HEK293T (cell line): Measurements from ENCODE around the gene RAB5B.

Source experiments
- CTCF ChIA-PET: fragments of 350-600 bp; formaldehyde crosslinking; extraction: SDS; loops from one replicate; lab custom pipeline; 2021; ENCODE audit warnings: antibody characterized with exemption, inconsistent platforms; lab: Yijun Ruan, JAX
- POLR2A ChIA-PET: fragments of 350-600 bp; formaldehyde crosslinking; extraction: SDS; loops from one replicate; lab custom pipeline; 2020; ENCODE audit warnings: antibody characterized with exemption, inconsistent platforms; lab: Yijun Ruan, JAX
- DNase-seq: peaks from one replicate; pipeline ENCODE4 v3.0.0; 2012; ENCODE audit warnings: mixed read lengths; ENCODE audit errors: extremely low spot score
- ARNT ChIP-seq: fragments of 450-650 bp; IDR thresholded peaks from 2 replicates; pipeline ENCODE4 v1.6.1; 2017; ENCODE audit warnings: mild to moderate bottlenecking
- BHLHE40 ChIP-seq: fragments of 450-650 bp; IDR thresholded peaks from 2 replicates; pipeline ENCODE4 v1.6.1; 2016; ENCODE audit warnings: mild to moderate bottlenecking, moderate library complexity, borderline replicate concordance
- CTBP1 ChIP-seq: fragments of 450-650 bp; IDR thresholded peaks from 2 replicates; pipeline ENCODE4 v1.6.1; 2016; ENCODE audit warnings: borderline replicate concordance
- ELF4 ChIP-seq: fragments of 450-650 bp; IDR thresholded peaks from 2 replicates; pipeline ENCODE4 v1.6.1; 2017; ENCODE audit warnings: antibody characterized with exemption
- FOXA1 ChIP-seq: fragments of 450-650 bp; IDR thresholded peaks from 2 replicates; pipeline ENCODE4 v1.6.1; 2016; ENCODE audit warnings: mild to moderate bottlenecking
- FOXK2 ChIP-seq: fragments of 450-650 bp; IDR thresholded peaks from 2 replicates; pipeline ENCODE4 v1.6.1; 2016; ENCODE audit warnings: mild to moderate bottlenecking
- FOXM1 ChIP-seq: fragments of 450-650 bp; IDR thresholded peaks from 2 replicates; pipeline ENCODE4 v1.6.1; 2017; ENCODE audit warnings: mild to moderate bottlenecking, borderline replicate concordance
- HDGF ChIP-seq: fragments of 450-650 bp; IDR thresholded peaks from 2 replicates; pipeline ENCODE4 v1.6.1; 2017; ENCODE audit warnings: antibody characterized with exemption, borderline replicate concordance
- L3MBTL2 ChIP-seq: fragments of 450-650 bp; conservative IDR thresholded peaks from 2 replicates; pipeline ENCODE4 v1.6.1; 2016; ENCODE audit warnings: mild to moderate bottlenecking
- LEF1 ChIP-seq: fragments of 450-650 bp; IDR thresholded peaks from 2 replicates; pipeline ENCODE4 v1.6.1; 2017; ENCODE audit warnings: mild to moderate bottlenecking, borderline replicate concordance
- NFRKB ChIP-seq: fragments of 450-650 bp; IDR thresholded peaks from 2 replicates; pipeline ENCODE4 v1.6.1; 2016; ENCODE audit warnings: mild to moderate bottlenecking, moderate library complexity
- PKNOX1 ChIP-seq: fragments of 450-650 bp; IDR thresholded peaks from 2 replicates; pipeline ENCODE4 v1.6.1; 2016
- SP1 ChIP-seq: fragments of 450-650 bp; IDR thresholded peaks from 2 replicates; pipeline ENCODE4 v1.6.1; 2017
- SUZ12 ChIP-seq: fragments of 450-650 bp; IDR thresholded peaks from 2 replicates; pipeline ENCODE4 v1.6.1; 2016; ENCODE audit warnings: mild to moderate bottlenecking
- TARDBP ChIP-seq: fragments of 450-650 bp; IDR thresholded peaks from 2 replicates; pipeline ENCODE4 v1.6.1; 2016
- ZNF384 ChIP-seq: fragments of 450-650 bp; IDR thresholded peaks from 2 replicates; pipeline ENCODE4 v1.6.1; 2016

Gene RAB5B

GRCh38 chr12:56029666-56030293 is 55.9 kb downstream of the RAB5B start:
- CTCF ChIA-PET, result interaction anchor here (0.6 to 2.0 kb wide), 11 partner anchors 9 to 100 kb away, joined by 3 to 21 read pairs (median 4); partner anchors contain the start of genes IKZF4, RAB5B and SUOX
- DNase-seq, result peak; percentile 63
- POLR2A ChIA-PET, result interaction anchor here (0.6 to 1.7 kb wide), 8 partner anchors 11 to 122 kb away, joined by 3 to 8 read pairs (median 4); partner anchors contain the start of genes RAB5B, SUOX and ZC3H10
- TF ChIP-seq PKNOX1 (no peak), NFRKB (no peak), LEF1 (no peak), SUZ12 (no peak), ZNF384 (no peak), FOXA1 (no peak), ELF4 (no peak), FOXK2 (no peak), TARDBP (no peak), ARNT (no peak), SP1 (no peak), L3MBTL2 (no peak), FOXM1 (no peak), BHLHE40 (no peak), HDGF (no peak)

- ChIA-PET POLR2A (no interaction called here), CTCF (interaction anchor here (0.5 kb wide), 1 partner anchor 209 kb away, joined by 3 read pairs; no protein-coding TSS in a partner anchor)
- TF ChIP-seq ARNT (no peak), FOXK2 (no peak), TARDBP (no peak), SUZ12 (no peak), NFRKB (no peak), BHLHE40 (no peak), PKNOX1 (no peak), FOXA1 (no peak), ELF4 (no peak), HDGF (no peak), FOXM1 (no peak), L3MBTL2 (no peak), CTBP1 (no peak)
- no peak for DNase-seq
Observed at GRCh38 chr12:56031987-56032386, 58.1 kb downstream of the RAB5B start.

- CTCF ChIA-PET, result no interaction called here
- POLR2A ChIA-PET, result no interaction called here
- TF ChIP-seq NFRKB, result no peak
- TF ChIP-seq CTBP1, result no peak
- TF ChIP-seq ARNT, result no peak
- TF ChIP-seq SUZ12, result no peak
- no peak for TF ChIP-seq HDGF
- TF ChIP-seq PKNOX1, result no peak
- TF ChIP-seq ZNF384, result no peak
- TF ChIP-seq FOXA1, result no peak
- no peak for TF ChIP-seq FOXM1
- no peak for TF ChIP-seq FOXK2
- TF ChIP-seq ELF4, result no peak
- TF ChIP-seq TARDBP, result no peak
- no peak for TF ChIP-seq LEF1
- TF ChIP-seq BHLHE40, result no peak
- TF ChIP-seq SP1, result no peak
- TF ChIP-seq L3MBTL2, result no peak
- no peak for DNase-seq
Observed at GRCh38 chr12:56034586-56035332, 60.9 kb downstream of the RAB5B start.

GRCh38 chr12:56037161-56037560 is 63.3 kb downstream of the RAB5B start:
- TF ChIP-seq HDGF (no peak), SUZ12 (no peak), L3MBTL2 (no peak), FOXA1 (no peak), NFRKB (no peak), LEF1 (no peak), FOXM1 (no peak), SP1 (no peak), CTBP1 (no peak)
- no peak for DNase-seq
- CTCF ChIA-PET, result interaction anchor here (0.9 kb wide), 1 partner anchor 42 kb away, joined by 5 read pairs; no protein-coding TSS in a partner anchor
- POLR2A ChIA-PET, result interaction anchor here (0.7 to 1.4 kb wide), 4 partner anchors 30 to 61 kb away, joined by 3 to 9 read pairs (median 3); partner anchors contain the start of gene SUOX

- CTCF ChIA-PET, result interaction anchor here (0.9 to 1.0 kb wide), 2 partner anchors 43 to 296 kb away, joined by 3 to 5 read pairs; no protein-coding TSS in a partner anchor
- POLR2A ChIA-PET, result interaction anchor here (0.7 to 1.4 kb wide), 3 partner anchors 31 to 62 kb away, joined by 3 to 9 read pairs (median 3); partner anchors contain the start of gene SUOX
- no peak for TF ChIP-seq FOXK2
- no peak for TF ChIP-seq SUZ12
- TF ChIP-seq FOXM1, result no peak
- no peak for TF ChIP-seq ELF4
- no peak for DNase-seq
Observed at GRCh38 chr12:56038022-56038655, 64.3 kb downstream of the RAB5B start.
